Liver (tissue), 3 donors: ENCODE results near the gene NFATC2.

ENCODE experiments used
- ATF3 ChIP-seq: IDR thresholded peaks from 2 replicates; pipeline ENCODE4 v1.6.1; 2016; ENCODE audit warnings: antibody characterized with exemption
- CTCF ChIP-seq: fragments of 150-350 bp; IDR thresholded peaks from 2 replicates; pipeline ENCODE4 v1.5.1; 2017; ENCODE audit warnings: improper control_type of control experiment, low read depth, low read length; ENCODE audit not compliant: missing input control
- GABPA ChIP-seq, 2 donors: IDR thresholded peaks in 1 of 2; conservative IDR thresholded peaks in 1 of 2; 2 replicates each; pipeline ENCODE4 v1.6.1; 2016; ENCODE audit warnings: antibody characterized with exemption in 2 of 2, mild to moderate bottlenecking in 1 of 2, moderate library complexity in 1 of 2
- MAX ChIP-seq: IDR thresholded peaks from 2 replicates; pipeline ENCODE4 v1.6.1; 2016; ENCODE audit warnings: antibody characterized with exemption
- RAD21 ChIP-seq, 2 donors: IDR thresholded peaks; 2 replicates each; pipeline ENCODE4 v1.6.1; 2016; ENCODE audit warnings: antibody characterized with exemption in 2 of 2, mild to moderate bottlenecking in 2 of 2
- REST ChIP-seq: IDR thresholded peaks from 2 replicates; pipeline ENCODE4 v1.6.1; 2016; ENCODE audit warnings: antibody characterized with exemption, mild to moderate bottlenecking
- RXRA ChIP-seq, 2 donors: IDR thresholded peaks; 2 replicates each; pipeline ENCODE4 v1.6.1; 2017 to 2018; ENCODE audit warnings: antibody characterized with exemption in 2 of 2, mild to moderate bottlenecking in 1 of 2
- TAF1 ChIP-seq: conservative IDR thresholded peaks from 2 replicates; pipeline ENCODE4 v1.6.1; 2016; ENCODE audit warnings: antibody characterized with exemption, mild to moderate bottlenecking
- YY1 ChIP-seq: IDR thresholded peaks from 2 replicates; pipeline ENCODE4 v1.6.1; 2016; ENCODE audit warnings: antibody characterized with exemption, mild to moderate bottlenecking
- donor health status: healthy.
- donor health status: healthy.

GRCh38 chr20:51398083-51398482, 144.4 kb downstream of the NFATC2 start:
- TF ChIP-seq CTCF (no peak), MAX (no peak), REST (no peak), TAF1 (no peak), ATF3 (no peak), RAD21 (IDR thresholded peaks at IDR 0.05) (no peak), RXRA (IDR thresholded peaks at IDR 0.05) (no peak), GABPA (IDR thresholded peaks at IDR 0.05 in 1 of 2, conservative IDR thresholded peaks at IDR 0.05 in 1 of 2) (no peak), YY1 (no peak)
